Ovary (tissue), 3 donors: Measurements from ENCODE around the gene GRIN3A.

Experiments used
- CTCF ChIP-seq, 3 donors: fragments of 450-650 bp in 2 of 3; fragments of 200-600 bp in 1 of 3; IDR thresholded peaks; one replicate each; pipeline versions ENCODE4 v1.5.1 to v1.8.0; 2016 to 2022; ENCODE audit warnings: antibody characterized with exemption in 3 of 3, mild to moderate bottlenecking in 1 of 3
- EP300 ChIP-seq: sonication (generic); formaldehyde crosslinking; IDR thresholded peaks from one replicate; pipeline ENCODE4 v1.6.1; 2017; ENCODE audit warnings: antibody characterized with exemption
- donor health status: DM: no; HTN: no; CAD: no.

DNA sequence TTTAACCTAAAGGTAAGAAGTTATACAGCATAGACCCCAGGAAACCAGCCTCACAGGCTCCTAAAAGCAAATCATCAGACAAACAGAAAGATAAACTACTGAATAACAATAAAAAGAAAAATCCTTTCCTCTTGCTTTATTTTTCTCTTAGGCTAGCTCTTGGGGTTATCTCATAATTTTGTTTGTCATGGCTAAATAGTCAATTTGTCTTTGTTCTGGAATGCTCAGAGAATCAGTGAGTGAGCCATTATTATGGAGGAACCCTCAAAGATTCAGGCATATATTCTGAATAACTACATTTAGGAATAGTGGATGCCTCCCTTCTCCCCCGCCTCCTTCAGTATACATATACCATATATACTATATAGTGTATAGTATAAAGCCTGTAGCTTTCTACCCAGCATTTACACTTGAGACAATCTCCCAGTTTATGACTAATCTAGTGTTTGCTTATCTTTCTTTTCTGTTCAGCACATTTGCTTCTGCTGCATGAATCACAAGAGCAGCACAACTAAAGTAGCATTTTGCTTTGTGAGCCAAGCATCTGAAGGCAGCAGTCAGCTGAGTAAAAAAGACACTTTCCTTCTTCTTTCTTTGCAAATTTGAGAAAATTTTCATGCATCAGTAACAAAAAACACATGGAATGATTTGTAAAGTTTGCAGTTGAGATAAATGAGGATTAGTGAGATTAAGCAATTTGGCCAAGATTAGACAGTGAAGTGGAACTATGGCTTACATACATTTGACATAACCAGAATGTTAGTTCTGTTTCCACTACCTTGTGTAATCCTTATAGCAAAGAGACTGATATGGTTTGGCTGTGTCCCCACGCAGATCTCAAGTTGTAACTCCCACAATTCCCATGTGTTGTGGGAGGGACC, 98.4 kb downstream of the GRIN3A start:
- no peak for TF ChIP-seq CTCF (IDR thresholded peaks at IDR 0.05)
- TF ChIP-seq EP300: no peak
